GM12878 (cell line): Measurements from ENCODE around the gene PATE4.

Source experiments
- BHLHE40 ChIP-seq, 2 experiments: fragments of 450-650 bp in 1 of 2; IDR thresholded peaks; 2 replicates each; pipeline ENCODE4 v1.6.1; 2011 to 2017; ENCODE audit warnings: low read depth in 2 of 2, borderline replicate concordance in 1 of 2, improper control_type of control experiment in 1 of 2, low read length in 1 of 2, mild to moderate bottlenecking in 1 of 2
- CTCF ChIP-seq, 3 experiments: IDR thresholded peaks in 2 of 3; conservative IDR thresholded peaks in 1 of 3; 2 replicates each; pipeline ENCODE4 v1.5.1; 2011; ENCODE audit warnings: low read depth in 3 of 3, low read length in 3 of 3, mild to moderate bottlenecking in 3 of 3, control low read depth in 2 of 3, moderate library complexity in 2 of 3, inconsistent platforms in 1 of 3, mixed read lengths in 1 of 3; ENCODE audit not compliant: control insufficient read depth in 2 of 3, insufficient read depth in 1 of 3; ENCODE audit errors: extremely low read depth in 1 of 3
- ETV6 ChIP-seq, 2 experiments: fragments of 450-650 bp in 1 of 2; IDR thresholded peaks in 1 of 2; conservative IDR thresholded peaks in 1 of 2; 2 replicates each; pipeline ENCODE4 v1.6.1; 2014; ENCODE audit warnings: antibody characterized with exemption in 1 of 2, borderline replicate concordance in 1 of 2, low read depth in 1 of 2, mild to moderate bottlenecking in 1 of 2, moderate library complexity in 1 of 2
- EZH2 ChIP-seq: IDR thresholded peaks from 2 replicates; pipeline ENCODE4 v1.6.1; 2012; ENCODE audit warnings: low read depth, mild to moderate bottlenecking, control low read depth, inconsistent platforms, low read length, borderline replicate concordance; ENCODE audit not compliant: control insufficient read depth
- GATAD2B ChIP-seq: fragments of 450-650 bp; conservative IDR thresholded peaks from 2 replicates; pipeline ENCODE4 v1.6.1; 2017; ENCODE audit warnings: low read depth, mild to moderate bottlenecking, moderate library complexity
- JUNB ChIP-seq: IDR thresholded peaks from 2 replicates; pipeline ENCODE4 v1.6.1; 2016; ENCODE audit warnings: antibody characterized with exemption, mild to moderate bottlenecking
- LARP7 ChIP-seq: fragments of 450-650 bp; IDR thresholded peaks from 2 replicates; pipeline ENCODE4 v1.6.1; 2017; ENCODE audit warnings: mild to moderate bottlenecking
- POLR2A ChIP-seq: IDR thresholded peaks from 2 replicates; pipeline ENCODE4 v1.6.1; 2011; ENCODE audit warnings: low read depth, mild to moderate bottlenecking, low read length
- POLR2AphosphoS2 ChIP-seq: IDR thresholded peaks from 2 replicates; pipeline ENCODE4 v1.6.1; 2011; ENCODE audit warnings: low read depth, mild to moderate bottlenecking, low read length, improper control_type of control experiment, moderate library complexity
- SPI1 ChIP-seq: IDR thresholded peaks from 2 replicates; pipeline ENCODE4 v1.6.1; 2011; ENCODE audit warnings: low read depth, mild to moderate bottlenecking, low read length, moderate library complexity, borderline replicate concordance; ENCODE audit not compliant: insufficient read depth
- ZNF24 ChIP-seq: fragments of 450-650 bp; IDR thresholded peaks from 2 replicates; pipeline ENCODE4 v1.6.1; 2017; ENCODE audit warnings: antibody characterized with exemption, mild to moderate bottlenecking
- TF ChIP-seq, protein P1 (sequence below): IDR thresholded peaks from 2 replicates; pipeline ENCODE4 v1.6.1; 2012; ENCODE audit warnings: mild to moderate bottlenecking, low read depth, low read length

- TF ChIP-seq, protein P1, sequence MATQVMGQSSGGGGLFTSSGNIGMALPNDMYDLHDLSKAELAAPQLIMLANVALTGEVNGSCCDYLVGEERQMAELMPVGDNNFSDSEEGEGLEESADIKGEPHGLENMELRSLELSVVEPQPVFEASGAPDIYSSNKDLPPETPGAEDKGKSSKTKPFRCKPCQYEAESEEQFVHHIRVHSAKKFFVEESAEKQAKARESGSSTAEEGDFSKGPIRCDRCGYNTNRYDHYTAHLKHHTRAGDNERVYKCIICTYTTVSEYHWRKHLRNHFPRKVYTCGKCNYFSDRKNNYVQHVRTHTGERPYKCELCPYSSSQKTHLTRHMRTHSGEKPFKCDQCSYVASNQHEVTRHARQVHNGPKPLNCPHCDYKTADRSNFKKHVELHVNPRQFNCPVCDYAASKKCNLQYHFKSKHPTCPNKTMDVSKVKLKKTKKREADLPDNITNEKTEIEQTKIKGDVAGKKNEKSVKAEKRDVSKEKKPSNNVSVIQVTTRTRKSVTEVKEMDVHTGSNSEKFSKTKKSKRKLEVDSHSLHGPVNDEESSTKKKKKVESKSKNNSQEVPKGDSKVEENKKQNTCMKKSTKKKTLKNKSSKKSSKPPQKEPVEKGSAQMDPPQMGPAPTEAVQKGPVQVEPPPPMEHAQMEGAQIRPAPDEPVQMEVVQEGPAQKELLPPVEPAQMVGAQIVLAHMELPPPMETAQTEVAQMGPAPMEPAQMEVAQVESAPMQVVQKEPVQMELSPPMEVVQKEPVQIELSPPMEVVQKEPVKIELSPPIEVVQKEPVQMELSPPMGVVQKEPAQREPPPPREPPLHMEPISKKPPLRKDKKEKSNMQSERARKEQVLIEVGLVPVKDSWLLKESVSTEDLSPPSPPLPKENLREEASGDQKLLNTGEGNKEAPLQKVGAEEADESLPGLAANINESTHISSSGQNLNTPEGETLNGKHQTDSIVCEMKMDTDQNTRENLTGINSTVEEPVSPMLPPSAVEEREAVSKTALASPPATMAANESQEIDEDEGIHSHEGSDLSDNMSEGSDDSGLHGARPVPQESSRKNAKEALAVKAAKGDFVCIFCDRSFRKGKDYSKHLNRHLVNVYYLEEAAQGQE: no peak
- TF ChIP-seq EZH2 (no peak), JUNB (no peak), SPI1 (no peak), ZNF24 (no peak), CTCF (IDR thresholded peaks at IDR 0.05 in 2 of 3, conservative IDR thresholded peaks at IDR 0.05 in 1 of 3; ENCODE audit: control insufficient read depth in 2 of 3, extremely low read depth in 1 of 3, insufficient read depth in 1 of 3, low read depth in 3 of 3, low read length in 3 of 3) (no peak), BHLHE40 (IDR thresholded peaks at IDR 0.05; ENCODE audit: borderline replicate concordance in 1 of 2, low read depth in 2 of 2, low read length in 1 of 2) (no peak), LARP7 (no peak), GATAD2B (no peak), POLR2A (no peak), ETV6 (conservative IDR thresholded peaks at IDR 0.05 in 1 of 2, IDR thresholded peaks at IDR 0.05 in 1 of 2; ENCODE audit: borderline replicate concordance in 1 of 2, low read depth in 1 of 2) (no peak), POLR2AphosphoS2 (no peak)
Observed at GRCh38 chr11:125833016-125833415, at the start of gene PATE4.
